ENCODE results near the gene PDLIM4. TPM values are rescaled to one million over a fixed set of nuclear protein-coding genes. Genes with fewer than 3 reads are reported as not detected.

PDLIM4 gene
- total and polyA plus RNA-seq, 2 donors = 17.4 to 114 TPM

DNA sequence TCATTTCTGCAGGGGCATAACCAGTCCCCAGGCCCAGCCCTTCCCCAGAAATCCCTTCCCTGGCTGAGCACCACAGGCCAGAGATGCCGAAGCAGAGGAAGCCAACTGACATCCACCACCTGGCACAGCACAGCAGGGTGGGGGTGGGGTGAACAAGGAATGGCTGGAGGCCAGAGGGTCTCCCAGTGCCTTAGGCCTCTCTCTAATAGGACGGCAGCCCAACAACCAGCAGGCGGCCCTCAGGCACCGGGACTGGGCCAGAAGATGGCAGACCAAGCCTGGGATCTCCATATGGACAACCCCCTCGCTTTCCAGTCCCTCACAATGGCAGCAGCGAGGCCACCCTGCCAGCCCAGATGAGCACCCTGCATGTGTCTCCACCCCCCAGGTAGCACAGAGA is 13.2 kb downstream of the PDLIM4 start:
- Histone ChIP-seq H3K36me3 (ENCODE audit: insufficient read depth) (no peaks in the 10 kb centered on the region), H3K4me3 (ENCODE audit: low read depth, low read length) (no peak overlapping the region), H3K4me1 (ENCODE audit: insufficient read depth) (no peaks in the 10 kb centered on the region), H3K27ac (ENCODE audit: low read depth) (no peak overlapping the region)
- WGBS = 61% methylated on average over 6 of the region's 6 CpGs
- DNase-seq (ENCODE audit: extremely low spot score) = no peak

DNA sequence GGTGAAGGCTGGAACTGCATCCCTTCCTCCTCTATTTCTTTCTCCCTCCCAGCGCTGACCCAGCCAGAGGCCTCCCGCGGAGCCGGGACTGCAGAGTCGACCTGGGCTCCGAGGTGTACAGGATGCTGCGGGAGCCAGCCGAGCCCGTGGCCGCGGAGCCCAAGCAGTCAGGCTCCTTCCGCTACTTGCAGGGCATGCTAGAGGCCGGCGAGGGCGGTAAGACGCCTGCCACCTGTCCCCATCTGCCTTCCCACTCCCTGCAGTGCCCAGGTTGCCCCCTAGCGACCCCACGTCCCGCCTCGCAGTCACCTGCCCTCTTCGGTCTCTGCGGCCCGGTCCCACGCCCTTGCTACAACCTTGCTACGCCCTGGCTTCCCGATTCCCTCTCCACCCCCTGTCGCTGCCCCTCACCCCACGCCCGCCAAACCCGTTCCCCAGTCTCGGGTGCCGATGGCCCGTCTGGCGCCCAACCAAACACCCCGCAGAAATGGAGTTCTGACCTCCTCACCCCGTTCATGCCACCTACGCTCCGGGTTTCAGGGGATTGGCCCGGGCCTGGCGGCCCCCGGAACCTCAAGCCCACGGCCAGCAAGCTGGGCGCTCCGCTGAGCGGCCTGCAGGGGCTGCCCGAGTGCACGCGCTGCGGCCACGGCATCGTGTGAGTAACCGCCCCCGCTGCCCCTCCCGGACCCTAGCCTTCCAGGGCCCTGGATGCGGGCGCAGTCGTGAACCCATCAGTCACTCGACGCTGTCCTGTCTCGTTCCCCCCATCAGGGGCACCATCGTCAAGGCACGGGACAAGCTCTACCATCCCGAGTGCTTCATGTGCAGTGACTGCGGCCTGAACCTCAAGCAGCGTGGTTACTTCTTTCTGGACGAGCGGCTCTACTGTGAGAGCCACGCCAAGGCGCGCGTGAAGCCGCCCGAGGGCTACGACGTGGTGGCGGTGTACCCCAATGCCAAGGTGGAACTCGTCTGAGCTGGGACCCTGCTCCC is 14.1 kb downstream of the PDLIM4 start:
- Histone ChIP-seq H3K4me1 (ENCODE audit: insufficient read depth) (no peaks in the 10 kb centered on the region), H3K36me3 (ENCODE audit: insufficient read depth) (no peaks in the 10 kb centered on the region), H3K27ac (ENCODE audit: low read depth) (no peak overlapping the region), H3K4me3 (ENCODE audit: low read depth, low read length) (no peak overlapping the region)
- DNase-seq (ENCODE audit: extremely low spot score) = no peak
- WGBS = 83% methylated on average over 77 of the region's 77 CpGs

DNA sequence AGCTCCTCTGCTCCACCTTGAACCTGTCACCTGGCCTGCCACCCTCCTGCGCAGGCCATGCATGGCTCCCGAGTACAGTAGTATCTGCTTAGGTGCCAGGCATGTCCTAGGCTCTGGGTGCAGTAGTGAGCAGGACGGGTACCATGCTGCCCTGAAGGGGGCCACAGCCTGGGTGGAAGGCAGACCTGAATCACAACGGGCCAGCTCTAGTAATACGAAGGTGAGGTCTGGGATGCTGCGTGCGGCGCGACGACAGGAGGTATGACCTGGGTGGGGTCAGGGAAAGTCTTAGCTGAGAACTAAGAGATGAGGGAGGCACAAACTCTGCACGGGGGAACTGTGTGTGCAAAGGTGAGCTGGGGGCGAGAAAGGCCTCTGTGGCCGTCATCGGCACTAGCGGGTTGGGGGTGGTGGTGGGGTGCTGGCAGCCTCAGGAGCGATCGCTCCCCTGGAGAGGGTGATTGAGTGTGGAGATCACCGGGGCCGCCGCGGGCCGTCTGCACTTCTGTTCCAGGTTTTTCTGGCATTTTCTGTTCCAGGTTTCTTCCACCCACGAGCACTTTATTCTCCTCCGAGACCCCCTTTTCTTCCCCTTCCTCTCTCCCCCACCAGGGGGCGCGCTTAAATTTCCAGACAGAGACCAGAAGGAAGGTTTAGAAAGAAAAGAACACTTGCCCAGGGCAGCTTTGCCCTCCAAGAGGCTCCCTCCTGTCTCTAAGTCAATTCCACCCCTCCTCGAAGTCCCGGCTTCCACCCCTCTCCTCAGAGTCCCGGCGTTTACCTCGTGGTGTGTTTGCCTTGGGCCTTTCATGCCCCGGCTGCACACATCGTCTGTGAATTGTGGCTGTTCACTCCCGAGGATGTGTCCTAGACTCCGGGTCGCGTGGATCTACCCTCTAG is 15.1 kb downstream of the PDLIM4 start:
- 65% methylated on average over 37 of the region's 37 CpGs for WGBS
- no peak overlapping the region for H3K27ac ChIP-seq (ENCODE audit: low read depth)
- no peaks in the 10 kb centered on the region for H3K4me1 ChIP-seq (ENCODE audit: insufficient read depth)
- no peak overlapping the region for H3K4me3 ChIP-seq (ENCODE audit: low read depth, low read length)
- H3K36me3 ChIP-seq (ENCODE audit: insufficient read depth) = no peaks in the 10 kb centered on the region
- no peak for DNase-seq (ENCODE audit: extremely low spot score)

DNA sequence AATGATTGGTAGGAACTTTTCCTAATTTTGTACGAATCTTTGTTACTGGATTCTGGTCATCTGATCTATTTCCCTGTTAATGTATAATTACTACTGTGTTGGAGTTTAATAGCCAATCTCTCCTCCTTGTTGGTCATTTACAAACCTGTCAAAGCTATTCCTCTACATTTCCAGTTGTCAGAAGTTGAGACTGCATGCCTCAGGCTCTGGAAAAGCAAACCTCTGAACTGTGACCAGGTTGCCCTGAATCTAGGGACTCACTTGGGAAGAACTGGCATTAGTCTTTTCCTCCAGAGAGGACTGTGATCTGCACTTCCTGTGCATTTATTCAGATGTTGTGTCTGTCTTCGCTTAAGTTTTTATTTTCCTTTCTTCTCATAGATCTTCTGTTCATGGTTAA is 16.1 kb downstream of the PDLIM4 start:
- no peak overlapping the region for H3K4me3 ChIP-seq (ENCODE audit: low read depth, low read length)
- no peaks in the 10 kb centered on the region for H3K36me3 ChIP-seq (ENCODE audit: insufficient read depth)
- no peaks in the 10 kb centered on the region for H3K4me1 ChIP-seq (ENCODE audit: insufficient read depth)
- DNase-seq (ENCODE audit: extremely low spot score) = no peak
- 90% methylated on average over 2 of the region's 2 CpGs for WGBS
- no peak overlapping the region for H3K27ac ChIP-seq (ENCODE audit: low read depth)

DNA sequence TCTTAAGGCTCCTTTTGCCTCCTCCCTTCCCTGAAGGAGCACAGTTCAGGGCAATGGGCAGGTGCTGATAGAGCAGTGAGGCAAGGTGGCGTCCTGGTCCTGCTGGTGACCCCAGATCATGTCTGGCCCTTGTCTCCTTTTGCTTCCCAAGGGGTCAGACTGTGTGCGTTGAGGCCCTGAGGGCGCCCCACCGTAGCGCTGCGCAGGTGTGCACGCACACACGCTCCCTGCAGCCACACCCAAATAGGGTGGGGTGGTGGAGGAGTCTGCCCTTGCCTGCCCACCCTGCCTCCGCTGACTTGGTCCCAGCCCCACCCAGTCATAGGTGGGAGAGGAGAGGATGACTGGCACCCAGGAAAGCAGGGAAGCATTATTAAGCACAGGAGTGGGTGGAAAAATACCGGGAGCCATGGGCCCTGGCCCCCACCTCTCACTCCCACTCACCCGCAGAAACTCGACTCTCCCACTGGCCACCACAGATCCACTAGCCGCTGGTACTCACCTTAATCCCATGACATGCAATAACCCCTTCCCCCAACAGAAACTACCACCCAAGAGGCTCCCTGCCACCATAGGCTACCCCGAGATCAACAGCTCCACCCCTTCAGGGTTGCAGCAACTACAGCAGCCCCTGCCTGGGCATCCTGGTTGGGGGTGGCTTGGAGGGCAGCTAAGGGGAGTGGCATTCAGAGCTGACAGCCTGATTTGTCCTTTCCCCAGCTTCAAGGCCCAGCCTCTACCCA is 16.7 kb downstream of the PDLIM4 start:
- Histone ChIP-seq H3K4me1 (ENCODE audit: insufficient read depth) (no peaks in the 10 kb centered on the region), H3K4me3 (ENCODE audit: low read depth, low read length) (no peak overlapping the region), H3K36me3 (ENCODE audit: insufficient read depth) (no peaks in the 10 kb centered on the region), H3K27ac (ENCODE audit: low read depth) (no peak overlapping the region)
- DNase-seq (ENCODE audit: extremely low spot score) = no peak
- WGBS = 83% methylated on average over 14 of the region's 14 CpGs

DNA sequence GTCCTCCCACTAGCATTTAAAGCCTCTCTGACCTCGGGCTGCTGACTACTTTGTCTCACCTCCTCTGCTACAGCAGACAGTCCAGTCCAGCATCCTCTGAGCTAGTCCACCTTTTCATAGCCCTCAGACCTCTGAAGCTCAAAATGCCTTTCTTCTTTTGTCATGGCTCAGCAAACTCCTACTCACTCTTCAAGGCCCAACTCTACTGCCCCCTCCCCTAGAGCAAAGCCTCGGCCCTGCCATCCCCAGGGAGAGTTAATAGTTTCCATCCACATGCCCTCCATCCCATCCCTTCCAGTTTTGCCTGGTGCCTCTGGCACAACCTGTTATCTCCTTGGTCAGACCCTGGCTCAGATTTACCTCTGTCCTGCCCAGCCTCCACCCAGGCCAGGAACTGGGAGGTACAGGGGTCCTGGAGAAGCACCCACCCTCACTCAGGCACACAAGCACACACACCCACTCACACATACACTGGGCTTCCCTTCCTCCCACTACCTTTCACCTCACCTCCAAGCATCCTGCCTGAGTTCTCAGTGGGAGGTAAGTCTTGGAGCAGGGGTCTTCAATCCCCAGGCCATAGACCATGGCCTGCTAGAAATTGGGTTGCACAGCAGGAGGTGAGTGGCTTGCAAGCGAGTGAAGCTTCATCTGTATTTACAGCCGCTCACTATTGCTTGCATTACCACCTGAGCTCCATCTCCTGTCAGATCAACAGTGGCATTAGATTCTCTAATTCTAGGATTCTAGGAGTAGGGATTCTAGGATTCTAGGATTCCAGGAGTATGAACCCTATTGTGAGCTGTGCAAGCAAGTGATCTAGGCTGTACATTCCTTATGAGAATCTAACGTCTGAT is 18.1 kb downstream of the PDLIM4 start:
- Histone ChIP-seq H3K4me3 (ENCODE audit: low read depth, low read length) (no peak overlapping the region), H3K4me1 (ENCODE audit: insufficient read depth) (no peaks in the 10 kb centered on the region), H3K27ac (ENCODE audit: low read depth) (no peak overlapping the region), H3K36me3 (ENCODE audit: insufficient read depth) (no peaks in the 10 kb centered on the region)
- no peak for DNase-seq (ENCODE audit: extremely low spot score)
- WGBS = 82% methylated on average over 5 of the region's 5 CpGs

DNA sequence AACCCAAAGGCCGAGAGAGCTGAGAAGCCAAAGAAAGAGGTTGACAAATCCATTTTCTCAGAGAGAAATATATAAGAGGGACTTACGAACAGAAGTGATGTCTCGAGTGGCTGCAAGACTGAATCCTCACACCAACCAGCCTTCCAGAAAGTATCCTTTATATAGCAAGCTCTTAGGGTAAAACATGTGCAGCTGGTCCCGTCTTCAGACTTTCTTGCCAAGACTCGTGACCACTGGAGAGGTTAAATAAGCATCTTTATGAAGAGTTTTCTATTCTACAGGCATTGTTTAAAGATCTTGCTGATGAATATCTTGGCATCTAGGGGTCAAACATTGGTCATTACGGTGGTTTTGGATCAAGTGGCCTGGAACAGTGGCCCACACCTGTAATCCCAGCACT is 19.8 kb downstream of the PDLIM4 start:
- H3K27ac ChIP-seq (ENCODE audit: low read depth) = no peak overlapping the region
- no peak for DNase-seq (ENCODE audit: extremely low spot score)
- H3K4me1 ChIP-seq (ENCODE audit: insufficient read depth) = no peaks in the 10 kb centered on the region
- 46% methylated on average over 6 of the region's 6 CpGs for WGBS
- H3K36me3 ChIP-seq (ENCODE audit: insufficient read depth) = no peaks in the 10 kb centered on the region
- H3K4me3 ChIP-seq (ENCODE audit: low read depth, low read length) = no peak overlapping the region

DNA sequence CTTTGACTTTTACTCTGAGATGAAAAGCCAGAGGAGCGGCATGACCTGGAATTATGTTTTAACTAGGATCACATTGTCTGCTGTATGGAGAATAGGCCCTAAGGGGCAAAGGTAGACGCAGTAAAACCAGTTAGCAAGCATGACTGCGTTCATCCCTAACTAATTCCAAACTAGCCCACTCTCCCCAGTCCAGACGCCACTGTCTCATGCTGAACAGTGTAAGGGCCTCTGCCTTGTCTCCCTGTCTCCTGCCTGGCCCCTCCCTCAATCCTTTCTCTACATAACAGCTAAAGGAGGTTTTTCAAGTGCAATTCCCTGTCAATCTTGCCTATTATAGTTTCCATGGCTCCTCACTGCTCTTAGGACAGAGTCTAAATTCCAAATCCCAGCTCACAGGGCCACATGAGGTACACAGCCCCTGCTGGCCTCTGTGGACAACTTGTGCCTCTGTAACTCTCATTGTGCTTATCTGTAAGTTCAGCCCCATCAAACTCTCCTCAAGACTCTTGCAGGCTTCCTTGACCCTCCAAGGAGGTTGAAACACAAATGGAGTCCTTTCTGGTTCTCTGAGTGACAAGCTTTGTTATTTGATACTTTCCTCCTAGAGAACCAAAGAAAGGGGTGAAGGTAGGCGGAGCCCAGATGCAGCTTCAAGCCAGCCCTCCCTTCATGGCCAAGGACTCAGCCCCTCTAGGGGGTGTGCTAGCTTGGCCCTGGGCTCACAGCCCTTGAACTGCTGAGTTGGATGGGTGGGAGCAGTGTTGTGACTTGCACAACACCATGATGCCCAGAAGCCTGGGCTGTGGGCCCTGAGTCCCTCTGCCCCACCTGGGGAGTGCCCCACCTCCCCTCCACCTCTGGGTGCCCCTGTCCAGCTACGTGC is 20.7 kb downstream of the PDLIM4 start:
- Histone ChIP-seq H3K27ac (ENCODE audit: low read depth) (no peak overlapping the region), H3K4me3 (ENCODE audit: low read depth, low read length) (no peak overlapping the region), H3K36me3 (ENCODE audit: insufficient read depth) (no peaks in the 10 kb centered on the region), H3K4me1 (ENCODE audit: insufficient read depth) (no peaks in the 10 kb centered on the region)
- DNase-seq (ENCODE audit: extremely low spot score) = no peak
- WGBS = 80% methylated on average over 6 of the region's 6 CpGs

DNA sequence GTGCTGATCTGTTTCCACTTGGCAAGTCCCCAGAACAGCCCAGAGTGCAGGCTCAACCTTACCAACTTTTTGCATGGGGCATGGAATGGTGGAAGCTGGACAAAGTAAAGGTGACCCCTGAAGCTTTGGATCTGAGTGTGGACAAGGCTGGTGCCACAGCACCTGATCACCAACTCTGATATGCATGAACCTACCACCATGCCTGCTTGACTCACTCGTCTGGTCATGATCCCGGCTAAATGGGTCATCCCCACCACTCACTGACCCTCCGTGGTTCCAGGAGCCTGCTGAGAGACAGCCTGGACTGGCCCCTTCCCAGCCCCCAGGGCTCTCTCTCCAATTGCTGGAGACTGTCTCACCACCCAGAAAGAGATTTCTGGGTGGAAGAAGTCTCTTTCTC is 22.3 kb downstream of the PDLIM4 start:
- Histone ChIP-seq H3K4me3 (ENCODE audit: low read depth, low read length) (no peak overlapping the region), H3K4me1 (ENCODE audit: insufficient read depth) (no peaks in the 10 kb centered on the region), H3K27ac (ENCODE audit: low read depth) (no peak overlapping the region), H3K36me3 (ENCODE audit: insufficient read depth) (no peaks in the 10 kb centered on the region)
- no peak for DNase-seq (ENCODE audit: extremely low spot score)
- 83% methylated on average over 3 of the region's 3 CpGs for WGBS

DNA sequence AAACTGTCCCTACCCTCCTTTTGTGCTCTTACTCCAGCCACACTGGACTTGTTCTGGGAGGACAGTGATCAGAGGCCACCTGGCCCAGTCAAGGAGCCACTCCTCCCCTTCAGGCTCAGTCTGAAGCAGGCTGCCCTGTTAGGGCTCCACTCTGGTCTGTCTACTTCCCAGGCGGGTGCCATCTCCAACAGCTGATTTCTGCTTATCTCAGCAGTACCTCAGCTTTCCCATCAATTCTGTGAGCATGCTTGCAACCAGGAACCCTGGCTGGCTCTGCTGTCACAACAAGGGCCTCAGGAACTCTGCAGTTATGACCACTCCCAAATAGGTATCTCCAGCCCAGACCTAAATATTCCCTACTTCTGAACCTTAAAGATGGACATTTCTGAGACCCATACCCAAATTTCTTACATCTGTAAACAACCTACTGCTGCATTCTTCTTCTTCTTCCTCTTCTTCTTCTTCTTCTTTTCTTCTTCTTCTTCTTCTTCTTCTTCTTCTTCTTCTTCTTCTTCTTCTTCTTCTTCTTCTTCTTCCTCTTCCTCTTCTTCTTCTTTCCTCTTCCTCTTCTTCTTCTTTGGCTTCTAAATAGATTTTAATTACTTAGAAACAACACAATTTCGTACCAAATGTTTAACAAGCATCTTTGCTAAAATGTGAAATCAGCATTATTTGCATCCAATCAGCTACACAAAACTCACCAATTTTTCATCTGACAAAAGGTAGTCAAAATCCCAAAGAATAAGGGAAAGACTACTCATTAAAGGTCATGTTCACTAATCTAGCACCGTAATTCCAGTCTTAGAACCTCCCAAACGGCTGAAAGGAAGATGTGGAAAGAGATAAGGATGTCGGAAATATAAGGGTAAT is 23.1 kb downstream of the PDLIM4 start:
- no peak overlapping the region for H3K4me3 ChIP-seq (ENCODE audit: low read depth, low read length)
- no peak overlapping the region for H3K27ac ChIP-seq (ENCODE audit: low read depth)
- no peak for DNase-seq (ENCODE audit: extremely low spot score)
- 83% methylated on average over 5 of the region's 5 CpGs for WGBS
- H3K36me3 ChIP-seq (ENCODE audit: insufficient read depth) = no peaks in the 10 kb centered on the region
- no peaks in the 10 kb centered on the region for H3K4me1 ChIP-seq (ENCODE audit: insufficient read depth)

DNA sequence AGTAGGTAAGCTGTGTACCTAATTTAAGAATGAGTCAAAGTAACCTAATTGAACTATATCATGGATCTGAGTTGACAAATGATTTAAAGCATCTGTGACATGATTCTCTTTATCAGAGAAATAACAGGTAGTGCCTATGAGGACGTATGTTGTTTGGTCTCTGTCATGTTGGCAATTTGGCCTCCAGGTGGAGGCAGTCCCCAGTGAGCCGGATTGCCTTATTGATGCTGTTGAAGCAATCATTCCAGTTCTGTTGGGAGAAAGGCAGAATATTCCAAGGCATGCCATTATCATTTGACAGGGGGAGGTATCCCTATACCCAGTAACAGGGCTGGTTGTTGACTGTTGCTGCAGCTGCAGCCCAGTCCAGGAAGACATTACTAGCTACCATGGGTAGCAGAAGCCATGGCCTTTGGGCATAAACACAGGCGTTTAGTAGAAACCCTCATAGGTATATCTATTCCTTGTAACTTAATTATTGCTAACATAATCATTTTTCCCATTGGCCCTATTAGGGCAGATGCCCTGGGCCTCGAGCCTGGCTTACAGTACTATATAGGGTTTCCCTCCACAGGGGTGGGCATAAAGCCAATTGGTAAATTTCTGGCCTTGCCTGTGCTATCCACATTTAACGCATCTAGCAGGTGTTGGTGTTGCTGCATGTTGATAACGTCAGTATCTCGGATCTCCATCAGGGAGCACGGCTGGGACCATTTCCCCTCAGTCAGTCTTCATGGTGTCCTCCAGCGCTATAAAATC is 24.5 kb downstream of the PDLIM4 start:
- no peaks in the 10 kb centered on the region for H3K4me1 ChIP-seq (ENCODE audit: insufficient read depth)
- no peak for DNase-seq (ENCODE audit: extremely low spot score)
- WGBS = 91% methylated on average over 9 of the region's 9 CpGs
- H3K4me3 ChIP-seq (ENCODE audit: low read depth, low read length) = no peak overlapping the region
- no peaks in the 10 kb centered on the region for H3K36me3 ChIP-seq (ENCODE audit: insufficient read depth)
- H3K27ac ChIP-seq (ENCODE audit: low read depth) = no peak overlapping the region
